NCI-H2227 treated with DMSO at 0.1 percent for 48 hours (cell line): Measurements from ENCODE around the gene ARF3.

Experiments
- DNase-seq: peaks from one replicate; lab custom pipeline; 2025; lab: John Stamatoyannopoulos, UW

Gene ARF3

GRCh38 chr12:48957141-48958048 lies at the start of gene ARF3:
TSS of gene ARF3 (minus strand) at chr12:48957487. CDS start at chr12:48941095, 16,392 bp downstream.
- peak; percentile 87 for DNase-seq

GRCh38 chr12:49000346-49000745 lies 43.1 kb upstream of the ARF3 start:
- no peak for DNase-seq

GRCh38 chr12:48999371-49000131 lies 42.3 kb upstream of the ARF3 start, which contains the start of gene DDN:
TSS of gene DDN (minus strand) at chr12:48999375. CDS start at chr12:48999287, 88 bp downstream.
- peak; percentile 12 for DNase-seq

- no peak for DNase-seq
These were observed 41.4 kb upstream of the ARF3 start for GRCh38 chr12:48998497-48999353.

DNA sequence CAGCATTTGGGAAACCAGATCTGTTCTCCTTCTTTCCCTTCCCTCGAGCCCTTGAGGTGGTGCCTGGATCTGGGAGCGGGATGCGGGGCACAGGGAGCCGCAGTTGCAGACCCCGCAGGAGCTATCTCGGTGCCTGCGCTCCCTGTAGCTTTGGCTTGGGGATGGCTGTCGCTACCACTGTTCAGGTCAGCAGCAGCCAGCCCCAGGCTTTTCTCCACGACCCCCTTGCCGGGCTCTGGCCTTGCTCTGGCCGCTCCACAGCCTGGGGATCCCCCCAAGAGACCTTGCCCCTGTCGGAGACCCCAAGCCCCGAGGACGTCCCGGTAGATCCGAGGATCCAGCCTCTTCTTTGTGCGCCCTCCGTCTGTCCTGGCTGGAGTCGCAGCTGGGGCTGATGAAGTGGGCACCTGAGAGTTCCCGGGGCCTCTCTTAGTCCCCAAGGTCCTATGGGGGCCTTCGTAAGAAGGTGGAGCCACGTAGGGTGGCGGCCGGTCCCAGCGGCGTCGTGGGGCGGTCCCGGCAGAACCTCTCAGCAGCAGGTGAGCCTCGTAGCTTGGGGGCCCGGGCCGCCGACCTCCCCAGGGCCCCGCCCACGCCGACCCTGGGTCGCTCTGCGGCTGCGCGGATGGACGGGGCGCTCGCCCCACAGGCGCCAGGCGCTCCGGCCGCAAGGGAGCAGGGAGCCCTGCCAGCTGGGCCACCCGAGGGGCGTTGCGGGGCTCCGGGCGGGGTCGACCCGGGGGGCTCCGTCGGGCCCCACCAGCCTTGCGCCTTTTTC lies 40.6 kb upstream of the ARF3 start:
- no peak for DNase-seq

DNA sequence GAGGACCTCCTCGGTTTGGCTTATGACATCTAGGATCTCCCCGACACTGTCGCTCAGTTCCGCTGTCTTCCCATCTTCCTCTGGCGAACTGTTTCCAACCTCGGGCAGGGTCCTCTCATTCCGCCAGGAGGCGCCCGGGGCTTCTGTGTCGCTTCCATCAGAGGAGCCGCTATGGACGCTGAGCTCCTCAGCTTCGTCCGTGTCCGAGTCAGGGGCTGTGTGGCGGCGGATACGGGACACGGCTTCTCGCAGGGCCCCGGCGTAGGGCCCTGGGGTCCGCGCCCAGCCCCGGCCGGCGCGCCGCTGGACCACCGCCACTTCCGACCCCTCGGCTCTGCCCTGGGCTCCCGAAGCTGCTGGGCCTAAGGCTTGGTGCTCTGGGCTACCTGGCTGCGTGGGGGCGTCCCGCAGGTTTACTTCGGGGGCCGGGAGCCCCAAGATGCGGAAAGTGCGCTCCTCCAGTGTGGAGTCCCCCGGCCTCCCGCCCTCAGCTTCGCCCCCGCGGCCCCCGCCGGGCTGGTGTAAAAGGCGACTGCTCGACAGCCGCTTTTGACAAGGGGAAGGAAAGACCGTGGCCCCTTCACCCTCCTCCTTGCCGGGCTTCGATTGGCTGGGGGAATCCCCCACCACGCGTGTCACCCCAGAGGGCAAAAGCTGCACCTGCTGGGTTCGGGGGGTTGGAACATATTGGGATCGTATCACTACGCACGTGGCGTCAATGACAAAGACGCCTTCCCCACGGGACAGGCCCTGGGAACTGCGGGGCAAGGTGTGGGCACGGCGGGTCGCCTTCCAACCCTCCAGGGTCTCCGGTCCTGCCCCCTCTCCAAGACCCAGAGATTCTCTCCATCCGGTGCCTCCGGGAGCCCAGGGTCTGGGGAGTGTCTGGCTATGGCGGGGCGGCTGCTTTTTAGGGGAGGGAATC lies 39.8 kb upstream of the ARF3 start:
- DNase-seq = no peak

GRCh38 chr12:48995086-48995879 lies 38.0 kb upstream of the ARF3 start:
- DNase-seq = peak; percentile 68

- DNase-seq = no peak
These were observed 37.2 kb upstream of the ARF3 start for GRCh38 chr12:48994224-48995085.

DNA sequence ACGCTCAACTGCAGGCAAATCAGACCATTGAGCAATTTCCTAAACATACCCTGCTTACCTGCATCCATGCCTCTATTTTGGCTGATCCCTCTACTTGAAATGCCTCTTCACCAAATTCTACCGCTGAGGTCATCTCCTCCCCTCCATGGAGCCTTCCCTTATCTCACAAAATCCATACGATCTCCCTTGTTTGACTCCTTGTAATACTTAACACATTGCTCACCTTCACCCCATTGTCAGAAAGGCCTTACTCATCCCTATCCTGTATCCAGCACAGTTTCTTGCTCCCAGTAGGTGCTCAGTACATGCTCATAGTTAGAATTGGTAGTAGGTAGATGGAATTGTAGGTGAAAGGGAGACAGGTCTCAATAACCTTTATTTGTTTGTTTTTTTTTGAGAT lies 36.5 kb upstream of the ARF3 start:
- no peak for DNase-seq

- no peak for DNase-seq
These were observed 34.2 kb upstream of the ARF3 start for GRCh38 chr12:48991247-48992050.

GRCh38 chr12:48990552-48990951 lies 33.3 kb upstream of the ARF3 start:
- DNase-seq = no peak

GRCh38 chr12:48988030-48988649 lies 30.9 kb upstream of the ARF3 start:
- DNase-seq = no peak

GRCh38 chr12:48986720-48987291 lies 29.5 kb upstream of the ARF3 start:
- peak; percentile 18 for DNase-seq

- DNase-seq = no peak
These were observed 28.6 kb upstream of the ARF3 start for GRCh38 chr12:48985901-48986300.

DNA sequence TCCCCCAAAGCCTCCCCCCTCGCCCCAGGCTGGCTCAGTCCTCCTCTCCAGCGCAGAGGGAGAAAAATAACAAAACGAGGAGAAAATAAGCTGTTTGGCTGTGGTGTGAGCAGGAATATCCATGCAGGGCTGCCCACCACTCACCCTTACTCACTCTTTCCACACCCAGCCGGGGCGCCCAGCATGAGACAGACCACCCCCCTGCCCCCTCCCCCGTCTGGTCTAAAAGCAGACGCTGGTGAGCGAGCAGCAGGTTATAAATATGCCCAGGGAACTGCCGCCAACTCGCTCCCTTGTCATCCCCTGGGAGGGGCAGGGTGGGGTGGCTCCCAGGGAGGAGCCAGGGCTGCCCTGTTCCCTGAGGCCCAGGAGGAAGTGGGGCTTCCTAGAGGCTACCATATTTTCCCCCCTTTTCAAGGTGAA lies 28.2 kb upstream of the ARF3 start:
- no peak for DNase-seq

GRCh38 chr12:48982397-48983080 lies 25.3 kb upstream of the ARF3 start:
- no peak for DNase-seq
